Endothelial cell of hepatic sinusoid (primary cell): ENCODE results near the gene THSD7A.
"Not testable (repeated sequence)": the region's sequence is repeated elsewhere in the genome, so short reads cannot be mapped to it uniquely, and the experiment has no call there.

Experiments used
- in situ Hi-C: cut with HindIII; loops from 2 replicates; pipeline ENCODE4 v1.10.0; 2017; ENCODE audit warnings: low sequenced_read_pairs

Gene THSD7A

GRCh38 chr7:11471255-11471654 lies 360.7 kb downstream of the THSD7A start:
- in situ Hi-C loops = loop anchor here (5.0 kb wide), 1 partner anchor 54 kb away; no protein-coding TSS in a partner anchor

- in situ Hi-C loops = no loop called here
Observed at GRCh38 chr7:11469028-11469745, 362.8 kb downstream of the THSD7A start.

DNA sequence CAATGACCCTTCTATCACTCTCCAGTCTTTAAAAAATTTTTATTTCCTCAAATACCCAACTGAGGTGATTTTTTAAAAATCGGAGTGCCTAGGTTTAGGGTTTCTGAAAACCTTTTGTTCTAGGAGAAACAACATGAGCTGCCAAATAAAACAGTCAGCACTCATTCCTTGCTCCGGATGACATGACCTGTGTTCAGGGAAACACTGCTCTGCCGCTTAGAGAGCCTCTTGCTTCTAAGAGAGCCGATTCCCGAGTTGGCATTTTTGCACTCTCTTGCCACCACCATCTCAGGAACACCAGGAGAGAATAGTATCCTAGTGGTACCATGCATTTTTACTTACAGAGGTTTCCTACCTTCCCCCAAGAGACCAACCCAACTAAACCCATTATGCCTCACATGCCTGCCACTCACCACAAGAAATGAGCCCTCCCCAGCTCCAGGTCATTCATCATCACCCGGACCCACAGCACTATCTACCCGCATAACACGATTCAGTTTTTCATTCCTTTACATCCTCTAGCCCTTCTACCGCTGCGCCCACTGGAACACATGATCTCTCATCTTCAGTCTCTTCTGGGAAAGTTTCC lies 365.4 kb downstream of the THSD7A start:
- in situ Hi-C loops = no loop called here

- in situ Hi-C loops = no loop called here
Observed at GRCh38 chr7:11464624-11465023, 367.4 kb downstream of the THSD7A start.

DNA sequence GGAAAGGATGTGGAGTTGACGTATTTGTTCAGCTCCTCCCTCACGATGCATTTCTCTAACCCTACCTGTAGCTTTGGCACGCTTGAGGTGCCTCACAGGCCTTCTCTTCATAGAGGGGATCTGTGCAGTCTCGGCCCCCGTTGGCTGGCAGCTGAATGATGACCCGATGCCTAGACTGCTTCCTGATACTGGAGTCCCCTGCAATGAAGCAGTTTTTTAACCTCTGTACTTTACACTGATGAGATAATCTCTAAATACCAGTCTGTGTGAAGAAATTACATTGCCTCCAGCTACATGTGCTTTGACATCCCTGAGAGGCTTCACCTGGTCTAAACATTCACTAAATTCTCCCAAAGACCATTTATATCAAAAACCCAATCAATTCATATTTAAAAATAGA lies 370.1 kb downstream of the THSD7A start:
- in situ Hi-C loops = no loop called here

- in situ Hi-C loops = no loop called here
Observed at GRCh38 chr7:11458736-11459483, 373.1 kb downstream of the THSD7A start.

GRCh38 chr7:11457419-11457818 lies 374.6 kb downstream of the THSD7A start:
- in situ Hi-C loops = no loop called here

DNA sequence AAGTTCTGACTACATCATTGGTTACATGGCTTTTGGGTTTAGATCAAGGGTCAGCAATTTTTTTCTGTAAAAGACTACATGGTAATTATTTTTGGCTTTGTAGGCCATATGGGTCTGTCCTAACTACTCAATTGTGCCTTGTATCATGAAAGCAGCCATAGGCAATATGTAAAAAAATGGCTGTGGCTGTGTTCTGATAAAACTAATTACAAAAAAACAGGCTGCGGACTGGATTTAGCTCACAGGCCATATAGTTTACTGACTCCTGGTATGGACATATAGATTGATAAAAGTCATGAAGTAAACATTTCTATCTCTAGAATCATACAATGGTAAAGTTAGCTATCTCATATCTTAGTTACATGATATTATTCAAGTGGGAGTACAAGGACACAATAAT lies 375.4 kb downstream of the THSD7A start:
- in situ Hi-C loops = no loop called here

- in situ Hi-C loops = no loop called here
Observed at GRCh38 chr7:11452476-11452875, 379.5 kb downstream of the THSD7A start.

GRCh38 chr7:11450281-11450680 lies 381.7 kb downstream of the THSD7A start:
- in situ Hi-C loops = no loop called here

GRCh38 chr7:11449316-11449715 lies 382.7 kb downstream of the THSD7A start:
- in situ Hi-C loops = no loop called here

DNA sequence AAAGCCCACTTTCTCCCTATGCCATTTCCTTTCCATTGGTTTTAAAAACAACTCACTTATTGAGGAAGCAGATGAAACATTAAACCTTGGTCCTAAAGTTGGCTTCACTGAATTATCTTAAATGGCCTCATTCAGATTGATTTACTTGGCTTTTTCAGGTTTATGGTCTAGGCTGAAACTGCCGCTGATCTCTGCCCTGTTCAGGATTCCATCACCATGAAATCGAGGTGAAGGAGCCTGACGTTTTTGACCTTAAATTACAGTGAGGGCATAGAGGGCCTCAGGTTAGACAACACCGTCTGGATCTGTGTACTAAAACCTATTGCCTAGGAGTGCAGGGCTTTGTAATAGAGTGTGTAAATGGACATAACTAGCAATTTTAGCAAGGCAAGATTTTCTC lies 383.7 kb downstream of the THSD7A start:
- in situ Hi-C loops = no loop called here

DNA sequence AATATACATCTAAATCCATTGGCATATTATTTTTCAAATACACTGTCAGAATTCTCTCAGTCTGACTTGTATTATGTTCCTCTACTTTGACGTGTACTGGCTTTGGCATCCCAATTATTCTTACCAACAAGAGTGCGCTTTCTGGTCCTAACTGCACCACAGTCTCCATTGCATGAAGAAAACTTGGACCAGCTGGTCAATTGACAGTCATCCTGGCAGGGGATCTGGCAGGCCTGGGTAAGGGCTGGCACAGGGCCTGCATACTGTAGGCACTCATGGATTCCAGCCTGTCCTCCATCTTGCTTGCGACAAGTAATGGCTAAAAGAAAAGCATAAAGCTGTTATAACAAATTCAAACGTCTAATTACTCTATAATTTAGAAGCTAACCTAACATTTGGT lies 384.9 kb downstream of the THSD7A start:
- in situ Hi-C loops = no loop called here

- in situ Hi-C loops = not testable (repeated sequence)
Observed at GRCh38 chr7:11443934-11444333, 388.1 kb downstream of the THSD7A start.

DNA sequence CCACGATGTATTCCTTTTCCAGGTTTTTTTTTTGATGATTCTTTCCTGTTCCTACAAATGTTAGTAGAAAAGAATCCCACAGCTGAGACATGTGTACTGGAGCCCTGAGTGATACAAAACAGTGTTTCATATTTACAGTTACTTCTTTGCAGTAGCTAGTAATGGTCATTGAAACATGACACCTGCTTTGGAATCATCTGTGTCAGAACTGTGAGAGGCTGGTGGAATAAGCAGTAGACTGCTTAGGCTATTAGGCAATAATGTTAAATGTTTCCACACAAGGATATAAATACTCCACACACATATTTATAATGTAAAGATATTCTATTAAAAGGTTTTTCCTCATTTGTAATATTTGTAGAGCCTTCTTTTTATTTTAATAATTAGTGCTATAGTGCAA lies 394.0 kb downstream of the THSD7A start:
- in situ Hi-C loops = no loop called here

DNA sequence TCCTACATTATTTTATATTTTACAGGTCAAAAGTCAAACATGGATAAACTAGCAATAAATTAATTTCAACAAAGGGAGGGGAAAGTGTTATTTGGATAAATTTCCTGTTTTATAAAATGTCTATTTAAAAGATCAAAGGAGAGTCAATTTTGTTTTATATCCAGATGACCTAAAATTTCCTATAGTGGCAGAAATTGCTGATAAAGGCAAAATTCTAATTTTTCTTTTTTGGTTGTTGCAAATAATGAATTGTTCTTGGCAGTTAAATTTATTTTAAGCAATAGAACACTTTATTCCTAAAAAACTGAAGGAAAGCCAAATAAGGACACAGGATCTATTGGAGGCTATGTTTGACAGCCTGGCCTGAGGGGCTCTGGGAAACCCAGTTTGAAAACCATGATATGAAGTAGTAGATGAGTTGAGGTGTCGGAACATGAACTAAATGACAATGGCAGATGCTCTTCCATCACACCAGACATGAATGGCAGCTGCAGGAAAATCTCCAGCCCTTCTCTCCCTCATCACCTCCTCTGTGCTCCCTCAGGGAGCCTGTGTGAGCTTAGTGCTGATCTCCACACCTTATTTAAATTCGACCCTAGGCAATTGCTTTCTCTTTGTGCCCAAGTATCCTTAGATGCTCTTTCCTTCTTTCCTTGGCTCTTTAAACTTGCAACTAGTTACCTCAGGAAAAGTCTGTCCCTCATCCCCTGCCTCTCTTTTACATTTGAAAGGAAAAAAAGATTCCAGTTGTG lies 395.0 kb downstream of the THSD7A start:
- in situ Hi-C loops = no loop called here

DNA sequence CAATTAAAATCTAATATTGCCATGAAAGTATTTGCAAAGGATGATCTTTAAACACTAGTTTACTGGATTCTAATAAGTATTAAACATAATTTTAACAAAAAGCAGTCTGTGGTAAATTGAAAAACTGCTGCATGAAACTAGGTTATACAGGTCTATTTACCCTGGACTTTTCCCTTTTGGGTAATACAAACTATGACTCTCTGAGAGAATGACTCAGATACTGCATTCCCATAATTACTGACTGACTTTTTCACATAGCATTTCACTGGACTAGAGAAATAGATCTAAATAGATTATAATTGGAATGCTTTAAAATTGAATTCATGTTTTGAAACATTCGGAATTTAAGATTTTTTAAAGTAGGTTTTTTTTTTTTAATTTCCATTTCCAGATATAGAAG lies 395.7 kb downstream of the THSD7A start:
- in situ Hi-C loops = no loop called here

DNA sequence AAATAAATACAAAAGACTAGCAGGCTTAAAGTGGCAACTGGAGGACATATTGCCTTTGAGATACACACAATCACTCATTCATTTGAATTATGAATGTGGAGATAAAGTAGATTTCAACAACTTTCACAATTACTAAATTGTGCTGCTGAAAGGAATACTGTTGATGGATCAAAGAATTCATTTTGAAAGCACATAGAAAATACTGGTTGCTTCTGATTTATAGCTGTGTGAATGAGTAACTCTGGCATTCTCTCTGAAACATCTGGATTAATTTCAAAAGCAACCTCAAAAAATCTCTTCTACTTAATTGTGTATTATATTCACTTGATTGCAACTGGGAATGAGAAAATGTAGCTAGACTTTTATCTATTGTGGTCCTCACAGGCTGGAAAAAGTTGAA lies 397.6 kb downstream of the THSD7A start:
- in situ Hi-C loops = no loop called here

- in situ Hi-C loops = no loop called here
Observed at GRCh38 chr7:11430841-11431240, 401.2 kb downstream of the THSD7A start.

DNA sequence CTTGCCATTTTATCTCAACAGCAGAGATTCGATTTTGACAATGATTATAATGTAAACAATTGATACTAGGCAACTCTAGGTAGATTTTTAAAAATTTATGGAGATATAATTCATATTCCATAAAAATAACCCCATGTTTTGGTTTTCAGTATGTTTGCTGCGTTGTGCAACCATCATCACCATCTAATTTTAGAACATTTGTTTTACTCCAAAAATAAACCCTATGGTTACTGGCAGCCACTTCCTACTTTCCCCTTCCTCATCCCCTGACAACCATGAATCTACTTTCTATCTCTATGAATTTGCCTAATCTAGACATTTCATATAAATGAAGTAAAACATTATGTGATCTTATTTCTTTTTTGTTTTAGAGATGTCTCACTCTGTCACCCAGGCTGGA lies 401.9 kb downstream of the THSD7A start:
- in situ Hi-C loops = no loop called here

DNA sequence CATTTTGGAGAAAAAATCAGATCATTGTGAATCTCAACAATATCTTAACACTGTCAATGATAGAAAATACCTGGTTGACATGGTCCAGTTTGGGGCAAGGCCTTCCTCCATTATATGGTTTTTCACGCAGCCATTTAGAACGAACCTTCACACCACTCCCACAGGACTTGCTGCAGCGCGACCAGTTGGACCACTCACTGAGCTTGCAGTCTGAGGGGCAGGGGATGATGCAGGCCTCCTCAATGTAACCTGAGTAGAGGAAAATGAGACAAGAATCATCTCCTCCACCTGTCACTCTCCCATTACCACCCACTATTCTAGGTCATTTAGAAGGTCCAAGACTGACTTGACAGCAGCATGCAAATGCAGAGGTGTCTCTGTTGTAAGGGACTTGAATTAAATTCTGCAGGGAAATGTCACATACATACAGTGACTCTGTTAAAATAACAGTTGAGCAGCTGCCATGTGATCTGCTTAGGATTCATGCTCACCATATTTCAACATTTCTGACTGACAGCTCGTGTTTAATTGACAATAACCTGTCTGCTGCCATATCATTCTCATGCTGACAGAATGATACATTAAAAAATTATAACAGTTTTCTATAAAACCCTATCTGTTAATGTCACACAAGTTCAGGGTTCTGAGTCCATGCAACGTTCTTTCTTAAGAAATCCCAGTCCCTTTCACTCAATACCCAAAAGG lies 403.0 kb downstream of the THSD7A start:
- in situ Hi-C loops = no loop called here
